SK-N-MC (cell line): ENCODE measurements around the gene SLC7A10.

ENCODE experiments used
- DNase-seq: peaks from one replicate; pipeline ENCODE4 v3.0.0-alpha.2; 2011; ENCODE audit warnings: low read depth, low spot score
- H3K27ac ChIP-seq: fragments of 200-600 bp; sonication (generic); 2 replicates; pipeline ENCODE4 v1.5.1; 2016; ENCODE audit warnings: mixed run types
- H3K36me3 ChIP-seq: fragments of 200-600 bp; sonication (generic); 2 replicates; pipeline ENCODE4 v1.6.1; 2017; ENCODE audit warnings: antibody characterized with exemption, low read length, mixed read lengths; ENCODE audit not compliant: insufficient read depth
- H3K4me3 ChIP-seq: fragments of 200-600 bp; sonication (generic); 2 replicates; pipeline ENCODE4 v1.5.1; 2016
- H3K9ac ChIP-seq: fragments of 200-600 bp; sonication (generic); 2 replicates; pipeline ENCODE4 v1.8.0; 2017; ENCODE audit warnings: mixed run types, mixed read lengths; ENCODE audit not compliant: insufficient read length
- H3K9me3 ChIP-seq: fragments of 200-600 bp; sonication (generic); 2 replicates; pipeline ENCODE4 v1.6.1; 2017; ENCODE audit warnings: low read depth, mild to moderate bottlenecking, antibody characterized with exemption, low read length, moderate library complexity, mixed read lengths
- EZH2 ChIP-seq: fragments of 200-600 bp; sonication (generic); IDR thresholded peaks from one replicate; pipeline ENCODE4 v1.6.1; 2017; ENCODE audit warnings: antibody characterized with exemption
- FOXP2 ChIP-seq: optimal IDR thresholded peaks from 2 replicates; pipeline ENCODE3; 2011; ENCODE audit warnings: mild to moderate bottlenecking, moderate library complexity; ENCODE audit not compliant: insufficient read depth; ENCODE audit errors: extremely low read length, control extremely low read depth
- POLR2AphosphoS5 ChIP-seq: IDR thresholded peaks from 2 replicates; pipeline ENCODE4 v1.6.1; 2012; ENCODE audit warnings: mild to moderate bottlenecking, low read depth, low read length, borderline replicate concordance

Gene SLC7A10

GRCh38 chr19:33235269-33235995 is 9.8 kb upstream of the SLC7A10 start:
- Histone ChIP-seq H3K9ac (no peak overlapping the region), H3K9me3 (no peaks in the 10 kb centered on the region), H3K27ac (no peak overlapping the region), H3K4me3 (no peak overlapping the region), H3K36me3 (no peaks in the 10 kb centered on the region)
- TF ChIP-seq EZH2 (no peak), FOXP2 (no peak), POLR2AphosphoS5 (no peak)
- peak; percentile 6 for DNase-seq

GRCh38 chr19:33234736-33235135 is 9.1 kb upstream of the SLC7A10 start:
- TF ChIP-seq POLR2AphosphoS5 (no peak), EZH2 (no peak), FOXP2 (no peak)
- H3K9ac ChIP-seq, result no peak overlapping the region
- no peaks in the 10 kb centered on the region for H3K9me3 ChIP-seq
- H3K27ac ChIP-seq, result no peak overlapping the region
- H3K4me3 ChIP-seq, result no peak overlapping the region
- DNase-seq, result no peak
- H3K36me3 ChIP-seq, result no peaks in the 10 kb centered on the region

GRCh38 chr19:33234092-33234491 is 8.4 kb upstream of the SLC7A10 start:
- no peak for DNase-seq
- Histone ChIP-seq H3K27ac (no peak overlapping the region), H3K36me3 (no peaks in the 10 kb centered on the region), H3K9ac (no peak overlapping the region), H3K4me3 (no peak overlapping the region), H3K9me3 (no peaks in the 10 kb centered on the region)
- no peak for TF ChIP-seq EZH2
- TF ChIP-seq FOXP2, result no peak
- TF ChIP-seq POLR2AphosphoS5, result no peak

GRCh38 chr19:33233056-33233873 is 7.6 kb upstream of the SLC7A10 start:
- Histone ChIP-seq H3K27ac (no peak overlapping the region), H3K9me3 (no peaks in the 10 kb centered on the region), H3K36me3 (no peaks in the 10 kb centered on the region), H3K9ac (no peak overlapping the region), H3K4me3 (no peak overlapping the region)
- DNase-seq, result no peak
- no peak for TF ChIP-seq FOXP2
- TF ChIP-seq EZH2, result no peak
- TF ChIP-seq POLR2AphosphoS5, result no peak

- no peak for DNase-seq
- Histone ChIP-seq H3K36me3 (no peaks in the 10 kb centered on the region), H3K9ac (no peak overlapping the region), H3K4me3 (no peak overlapping the region), H3K9me3 (no peaks in the 10 kb centered on the region; the same call in 1 of the 2 replicates), H3K27ac (no peak overlapping the region)
- TF ChIP-seq POLR2AphosphoS5, result no peak
- no peak for TF ChIP-seq EZH2
- TF ChIP-seq FOXP2, result no peak
Observed at GRCh38 chr19:33232656-33233055, 7.0 kb upstream of the SLC7A10 start.

GRCh38 chr19:33231511-33231910 is 5.9 kb upstream of the SLC7A10 start:
- H3K36me3 ChIP-seq, result no peaks in the 10 kb centered on the region
- H3K4me3 ChIP-seq, result no peak overlapping the region
- TF ChIP-seq EZH2, result no peak
- TF ChIP-seq FOXP2, result no peak
- DNase-seq, result no peak
- no peak overlapping the region for H3K9ac ChIP-seq
- no peaks in the 10 kb centered on the region; the same call in 1 of the 2 replicates for H3K9me3 ChIP-seq
- H3K27ac ChIP-seq, result no peak overlapping the region

GRCh38 chr19:33229962-33230361 is 4.3 kb upstream of the SLC7A10 start:
- TF ChIP-seq POLR2AphosphoS5 (no peak), EZH2 (no peak)
- no peaks in the 10 kb centered on the region; the same call in 1 of the 2 replicates for H3K9me3 ChIP-seq
- H3K27ac ChIP-seq, result no peak overlapping the region
- no peak overlapping the region for H3K4me3 ChIP-seq
- no peak for DNase-seq
- H3K36me3 ChIP-seq, result no peaks in the 10 kb centered on the region
- H3K9ac ChIP-seq, result no peak overlapping the region

DNA sequence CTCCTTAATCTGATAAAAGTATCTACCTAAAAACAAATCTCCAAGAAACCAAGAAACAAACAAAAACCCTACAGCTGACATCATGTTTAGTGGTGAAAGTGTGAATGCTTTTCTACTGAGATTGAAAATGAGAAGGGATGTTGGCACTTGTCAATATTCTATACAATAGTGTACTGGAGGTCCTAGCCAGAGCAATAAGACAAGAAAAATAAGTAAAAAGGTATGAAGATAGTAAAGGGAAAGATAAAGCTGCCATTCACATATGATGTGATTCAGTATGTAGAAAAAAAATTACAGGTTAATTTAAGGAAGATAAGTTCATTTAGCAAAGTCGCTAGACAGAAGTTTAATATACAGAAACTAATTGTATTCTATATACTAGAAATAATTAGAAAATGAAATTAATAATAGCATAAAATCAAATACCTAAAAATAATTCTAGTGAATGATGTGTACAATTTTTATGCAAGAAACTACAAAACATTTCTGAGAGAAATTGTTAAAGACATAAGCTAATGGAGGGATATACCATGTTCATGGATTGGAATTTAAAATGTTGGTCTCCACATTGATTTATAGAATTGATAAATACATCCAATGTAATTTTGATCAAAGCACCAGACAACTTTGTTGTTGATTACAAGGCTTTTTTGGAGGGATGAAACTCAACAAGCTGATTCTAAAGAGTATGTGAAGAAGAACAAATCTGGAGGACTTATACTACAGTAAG is 2.4 kb upstream of the SLC7A10 start:
- Histone ChIP-seq H3K9me3 (no peaks in the 10 kb centered on the region; the same call in 1 of the 2 replicates), H3K36me3 (no peaks in the 10 kb centered on the region), H3K27ac (no peak overlapping the region), H3K9ac (no peak overlapping the region), H3K4me3 (no peak overlapping the region)
- DNase-seq, result no peak
- TF ChIP-seq EZH2, result no peak
